Left hindlimb (tissue), 1 donor: ENCODE data around the gene SLC18A3.

Source experiments
- DNase-seq: peaks from one replicate; pipeline ENCODE4 v3.0.0-alpha.2; 2018

SLC18A3 gene

DNA sequence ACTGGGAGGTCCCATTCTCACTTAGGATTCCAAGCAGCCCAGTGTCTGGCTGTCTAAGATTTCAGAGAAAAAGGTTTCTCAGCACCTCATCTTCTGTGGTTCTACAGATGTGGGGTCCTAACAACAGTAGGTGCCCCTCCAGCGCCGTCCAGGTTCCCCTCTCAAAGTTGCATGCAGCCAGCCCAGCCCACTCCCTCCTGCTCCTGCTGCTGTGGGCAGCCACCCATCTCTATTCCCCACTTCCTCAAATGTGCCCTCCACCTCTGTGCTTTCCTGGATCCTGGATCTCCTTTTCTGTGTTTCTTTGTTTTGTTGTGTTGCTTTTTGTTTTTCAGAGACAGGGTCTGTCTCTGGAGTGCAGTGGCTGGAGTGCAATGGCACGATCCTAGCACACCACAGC, 13.3 kb upstream of the SLC18A3 start:
- no peak for DNase-seq

- DNase-seq = no peak
Measured at GRCh38 chr10:49597426-49598163, 12.5 kb upstream of the SLC18A3 start.

GRCh38 chr10:49598164-49598856, 11.8 kb upstream of the SLC18A3 start:
- DNase-seq = no peak

DNA sequence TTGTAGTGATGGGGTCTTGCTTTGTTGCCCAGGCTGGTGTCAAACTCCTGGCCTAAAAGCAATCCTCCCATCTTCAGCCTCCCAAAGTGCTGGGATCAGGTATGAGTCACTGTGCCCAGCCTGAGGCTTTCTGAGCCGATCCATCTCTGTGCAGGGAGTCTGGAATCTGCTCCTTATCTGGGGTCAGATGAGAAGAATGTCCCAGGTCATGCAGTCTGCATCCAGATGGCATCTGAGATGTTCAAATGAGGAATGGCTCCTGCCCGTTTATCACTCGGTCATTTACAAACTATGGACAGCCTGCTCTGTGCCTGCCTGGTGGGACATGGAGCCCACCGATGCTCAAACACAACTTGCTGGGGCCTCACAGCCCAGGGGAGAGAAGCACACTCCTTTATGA, 11.1 kb upstream of the SLC18A3 start:
- no peak for DNase-seq

DNA sequence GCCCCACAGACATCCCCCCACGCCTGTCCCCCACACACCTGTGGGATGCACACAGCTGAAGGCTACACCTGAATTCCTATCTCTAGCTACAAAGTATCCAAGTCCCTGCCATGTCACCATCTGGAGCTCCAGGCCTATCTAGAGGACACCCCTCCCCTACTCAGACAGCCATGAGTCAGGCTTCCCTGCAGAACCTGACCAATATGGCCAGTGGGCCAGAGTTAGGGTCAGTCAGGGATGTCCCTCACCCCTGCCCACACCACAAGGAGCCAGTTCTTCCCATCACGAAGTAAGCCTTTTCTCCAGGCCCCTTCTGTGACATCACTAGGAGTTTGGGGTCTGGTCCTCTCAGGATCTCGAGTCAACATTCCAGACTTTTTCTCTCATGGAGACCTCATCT, 10.6 kb upstream of the SLC18A3 start:
- no peak for DNase-seq

DNA sequence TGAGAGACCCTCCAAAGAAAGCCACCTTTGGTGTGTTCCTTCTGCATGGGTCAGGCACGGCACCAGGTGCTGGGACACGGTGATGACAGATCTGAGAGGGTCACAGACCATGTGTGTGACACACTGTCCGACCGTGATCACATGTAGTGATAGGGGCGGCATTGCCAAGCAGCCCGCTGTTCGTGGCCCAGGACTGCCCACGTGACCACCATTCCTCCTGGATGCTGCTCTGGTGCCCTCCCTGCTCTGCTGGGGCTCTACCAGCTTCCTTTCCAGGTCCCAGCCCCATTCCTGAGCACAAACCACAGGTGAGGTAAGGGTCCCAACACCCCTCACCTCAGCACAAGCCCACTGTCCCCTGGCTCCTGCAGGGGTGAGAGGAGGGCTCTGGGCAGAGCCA, 10.1 kb upstream of the SLC18A3 start:
- DNase-seq = no peak

GRCh38 chr10:49600781-49601400, 9.2 kb upstream of the SLC18A3 start:
- no peak for DNase-seq

- no peak for DNase-seq
Measured at GRCh38 chr10:49601857-49602256, 8.3 kb upstream of the SLC18A3 start.

GRCh38 chr10:49602380-49603023, 7.6 kb upstream of the SLC18A3 start:
- no peak for DNase-seq

- DNase-seq = no peak
Measured at GRCh38 chr10:49605216-49605938, 4.7 kb upstream of the SLC18A3 start.

GRCh38 chr10:49605939-49606509, 4.1 kb upstream of the SLC18A3 start:
- DNase-seq = no peak

GRCh38 chr10:49606981-49607535, 3.1 kb upstream of the SLC18A3 start:
- peak; percentile 78 for DNase-seq

DNA sequence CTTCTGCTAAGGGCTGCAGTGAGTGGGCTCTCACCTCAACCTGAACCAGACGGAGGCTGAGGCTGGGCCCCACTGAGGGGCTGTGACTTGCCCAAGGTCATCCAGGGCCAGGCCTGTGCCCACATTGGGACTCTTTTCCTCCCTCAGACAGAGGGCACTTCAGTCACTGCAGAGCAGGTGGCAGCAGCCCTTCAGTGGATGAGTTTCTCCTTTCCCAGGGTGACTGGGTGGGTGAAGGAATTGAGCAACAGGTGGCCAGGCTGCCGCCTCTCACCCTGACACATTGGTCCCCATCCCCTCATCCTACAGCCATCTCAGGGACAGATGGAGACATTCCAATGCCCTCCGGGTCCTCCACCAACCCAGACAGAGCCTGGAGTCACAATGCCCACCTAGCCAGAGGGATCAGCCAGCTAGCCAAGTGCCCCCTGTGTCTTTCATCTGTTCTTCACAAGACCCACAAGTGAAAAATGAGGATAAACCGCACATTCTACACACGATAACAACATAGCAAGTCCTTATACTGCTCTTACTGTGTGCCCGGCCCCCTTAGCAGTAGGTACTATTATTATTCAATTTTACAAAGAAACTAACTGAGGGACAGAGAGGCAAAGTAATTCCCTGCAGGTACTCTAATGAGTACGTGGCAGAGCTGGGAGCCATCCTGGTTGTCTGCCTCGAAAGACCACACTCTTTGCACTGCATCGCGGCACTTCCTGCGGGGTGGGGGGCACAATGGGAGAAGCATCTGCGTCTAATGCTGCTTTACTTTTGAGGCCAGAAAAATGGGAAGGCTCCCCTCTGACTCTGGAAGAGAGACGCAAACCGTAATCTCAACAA, 1.7 kb upstream of the SLC18A3 start:
- no peak for DNase-seq

- DNase-seq = no peak
Measured at GRCh38 chr10:49609006-49609282, 1.2 kb upstream of the SLC18A3 start.

GRCh38 chr10:49609283-49610113, 612 bp upstream of the SLC18A3 start:
- DNase-seq = no peak

DNA sequence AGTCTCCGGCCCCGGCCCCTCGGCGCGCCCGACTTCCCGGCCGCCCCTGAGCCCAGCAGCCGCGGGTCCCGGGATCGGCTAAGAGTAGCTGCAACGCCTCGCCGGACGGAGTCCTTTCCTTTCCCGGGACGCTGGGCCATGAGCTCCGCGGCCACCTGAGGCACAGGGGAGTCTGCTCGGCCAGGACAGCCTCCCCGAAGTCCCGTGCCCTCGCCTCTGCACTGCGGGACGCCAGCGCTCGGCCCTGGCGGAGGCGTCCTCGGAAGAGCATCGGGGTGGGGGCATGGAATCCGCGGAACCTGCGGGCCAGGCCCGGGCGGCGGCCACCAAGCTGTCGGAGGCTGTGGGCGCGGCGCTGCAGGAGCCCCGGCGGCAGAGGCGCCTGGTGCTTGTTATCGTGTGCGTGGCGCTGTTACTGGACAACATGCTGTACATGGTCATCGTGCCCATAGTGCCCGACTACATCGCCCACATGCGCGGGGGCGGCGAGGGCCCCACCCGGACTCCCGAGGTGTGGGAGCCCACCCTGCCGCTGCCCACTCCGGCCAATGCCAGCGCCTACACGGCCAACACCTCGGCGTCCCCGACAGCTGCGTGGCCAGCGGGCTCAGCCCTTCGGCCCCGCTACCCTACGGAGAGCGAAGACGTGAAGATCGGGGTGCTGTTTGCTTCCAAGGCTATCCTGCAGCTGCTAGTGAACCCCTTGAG, 502 bp downstream of the SLC18A3 start:
- DNase-seq = no peak

DNA sequence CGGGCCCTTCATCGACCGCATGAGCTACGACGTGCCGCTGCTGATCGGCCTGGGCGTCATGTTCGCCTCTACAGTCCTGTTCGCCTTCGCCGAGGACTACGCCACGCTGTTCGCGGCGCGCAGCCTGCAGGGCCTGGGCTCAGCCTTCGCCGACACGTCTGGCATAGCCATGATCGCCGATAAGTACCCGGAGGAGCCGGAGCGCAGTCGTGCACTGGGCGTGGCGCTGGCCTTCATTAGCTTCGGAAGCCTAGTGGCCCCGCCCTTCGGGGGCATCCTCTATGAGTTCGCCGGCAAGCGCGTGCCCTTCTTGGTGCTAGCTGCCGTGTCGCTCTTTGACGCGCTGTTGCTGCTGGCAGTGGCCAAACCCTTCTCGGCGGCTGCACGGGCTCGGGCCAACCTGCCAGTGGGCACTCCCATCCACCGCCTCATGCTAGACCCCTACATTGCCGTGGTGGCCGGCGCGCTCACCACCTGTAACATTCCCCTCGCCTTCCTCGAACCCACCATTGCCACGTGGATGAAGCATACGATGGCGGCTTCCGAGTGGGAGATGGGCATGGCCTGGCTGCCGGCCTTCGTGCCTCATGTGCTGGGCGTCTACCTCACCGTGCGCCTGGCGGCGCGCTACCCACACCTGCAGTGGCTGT, 1.2 kb downstream of the SLC18A3 start:
- DNase-seq = no peak

DNA sequence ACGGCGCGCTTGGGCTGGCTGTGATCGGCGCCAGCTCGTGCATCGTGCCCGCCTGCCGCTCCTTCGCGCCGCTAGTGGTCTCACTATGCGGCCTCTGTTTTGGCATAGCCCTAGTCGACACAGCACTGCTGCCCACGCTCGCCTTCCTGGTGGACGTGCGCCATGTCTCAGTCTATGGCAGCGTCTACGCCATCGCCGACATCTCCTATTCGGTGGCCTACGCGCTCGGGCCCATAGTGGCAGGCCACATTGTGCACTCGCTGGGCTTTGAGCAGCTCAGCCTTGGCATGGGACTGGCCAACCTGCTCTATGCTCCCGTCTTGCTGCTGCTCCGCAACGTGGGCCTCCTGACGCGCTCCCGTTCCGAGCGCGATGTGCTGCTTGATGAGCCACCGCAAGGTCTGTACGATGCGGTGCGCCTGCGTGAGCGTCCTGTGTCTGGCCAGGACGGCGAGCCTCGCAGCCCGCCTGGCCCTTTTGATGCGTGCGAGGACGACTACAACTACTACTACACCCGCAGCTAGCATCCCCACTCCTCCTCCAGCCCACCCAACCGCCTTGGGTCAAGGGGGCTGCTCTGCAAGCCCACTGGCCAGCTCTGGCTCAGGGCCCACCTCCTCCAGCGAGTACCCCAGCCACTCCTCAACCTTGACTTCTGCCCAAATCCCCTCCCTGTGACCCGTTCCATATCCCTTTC, 1.9 kb downstream of the SLC18A3 start:
- DNase-seq = no peak
